GM23338 (cell line): ENCODE data around the gene LUC7L2. TPM values are rescaled to one million over a fixed set of nuclear protein-coding genes. Genes with fewer than 3 reads are reported as not detected.

Source experiments
- ATAC-seq: fragments of 200-7000 bp; cut with Tn5 transposase; 3 replicates; pipeline ENCODE4 v1.9.1; 2020
- DNase-seq: peaks from one replicate; pipeline ENCODE4 v3.0.0-alpha.2; 2015; ENCODE audit warnings: low spot score
- H2AFZ ChIP-seq: fragments of 200-600 bp; sonication (generic); 2 replicates; pipeline ENCODE4 v1.8.0; 2016; ENCODE audit warnings: antibody characterized with exemption, mild to moderate bottlenecking, moderate library complexity
- H3F3A ChIP-seq: fragments of 200-600 bp; sonication (generic); replicated peaks from 2 replicates; pipeline ENCODE4 v1.8.0; 2017; ENCODE audit warnings: antibody characterized with exemption, mixed run types, low read depth
- H3K27ac ChIP-seq: fragments of 200-600 bp; sonication (generic); 2 replicates; pipeline ENCODE4 v1.6.1; 2016; ENCODE audit warnings: low read depth
- H3K27me3 ChIP-seq: fragments of 200-600 bp; sonication (generic); 2 replicates; pipeline ENCODE4 v1.8.0; 2016; ENCODE audit warnings: mild to moderate bottlenecking, mixed run types, moderate library complexity; ENCODE audit not compliant: insufficient read depth
- H3K36me3 ChIP-seq: fragments of 200-600 bp; sonication (generic); 2 replicates; pipeline ENCODE4 v1.8.0; 2016; ENCODE audit warnings: mild to moderate bottlenecking; ENCODE audit not compliant: insufficient read depth
- H3K4me1 ChIP-seq: fragments of 200-600 bp; sonication (generic); 2 replicates; pipeline ENCODE4 v1.8.0; 2016; ENCODE audit warnings: mild to moderate bottlenecking, moderate library complexity; ENCODE audit not compliant: insufficient read depth
- H3K4me2 ChIP-seq: fragments of 200-600 bp; sonication (generic); 2 replicates; pipeline ENCODE4 v1.7.1; 2017; ENCODE audit warnings: mixed run types
- H3K4me3 ChIP-seq: fragments of 200-600 bp; sonication (generic); 2 replicates; pipeline ENCODE4 v1.6.1; 2016; ENCODE audit warnings: mixed run types
- H3K79me2 ChIP-seq: fragments of 200-600 bp; sonication (generic); replicated peaks from 2 replicates; pipeline ENCODE4 v1.8.0; 2017; ENCODE audit warnings: mild to moderate bottlenecking; ENCODE audit not compliant: insufficient read depth
- H3K9me2 ChIP-seq: fragments of 200-600 bp; sonication (generic); 2 replicates; pipeline ENCODE4 v1.8.0; 2017; ENCODE audit not compliant: insufficient read depth
- H4K20me1 ChIP-seq: fragments of 200-600 bp; sonication (generic); replicated peaks from 2 replicates; pipeline ENCODE4 v1.8.0; 2017; ENCODE audit warnings: mild to moderate bottlenecking; ENCODE audit not compliant: insufficient read depth
- H3K27ac Mint-ChIP-seq: 2 replicates; pipeline ENCODE4 v1.8.0; 2020; ENCODE audit warnings: inconsistent platforms, mild to moderate bottlenecking, moderate library complexity, mixed read lengths
- H3K27me3 Mint-ChIP-seq: 3 replicates; pipeline ENCODE4 v1.8.0; 2022; ENCODE audit warnings: low read depth, mild to moderate bottlenecking, moderate library complexity, mixed read lengths, inconsistent platforms; ENCODE audit not compliant: insufficient read depth, poor library complexity
- H3K36me3 Mint-ChIP-seq: 3 replicates; pipeline ENCODE4 v1.8.0; 2021; ENCODE audit warnings: low read depth, mild to moderate bottlenecking, inconsistent platforms, moderate library complexity, mixed read lengths
- H3K4me1 Mint-ChIP-seq: 3 replicates; pipeline ENCODE4 v1.8.0; 2020; ENCODE audit warnings: mild to moderate bottlenecking, inconsistent platforms, mixed read lengths
- H3K4me3 Mint-ChIP-seq: 3 replicates; pipeline ENCODE4 v1.8.0; 2021; ENCODE audit warnings: moderate library complexity, mild to moderate bottlenecking, inconsistent platforms, mixed read lengths
- H3K9me3 Mint-ChIP-seq: 3 replicates; pipeline ENCODE4 v1.8.0; 2020; ENCODE audit warnings: moderate library complexity, mild to moderate bottlenecking, inconsistent platforms, mixed read lengths
- CREB1 ChIP-seq: fragments of 250-450 bp; sonication (Bioruptor Pico); IDR thresholded peaks from 2 replicates; pipeline ENCODE4 v1.5.0; 2020; ENCODE audit warnings: low read depth, mild to moderate bottlenecking, moderate library complexity
- EZH2 ChIP-seq: fragments of 200-600 bp; sonication (generic); IDR thresholded peaks from one replicate; pipeline ENCODE4 v1.8.0; 2017; ENCODE audit warnings: antibody characterized with exemption, mild to moderate bottlenecking, low read depth; ENCODE audit not compliant: unreplicated experiment
- EZH2phosphoT487 ChIP-seq: fragments of 200-600 bp; sonication (generic); IDR thresholded peaks from one replicate; pipeline ENCODE4 v1.8.1; 2018; ENCODE audit warnings: antibody characterized with exemption; ENCODE audit not compliant: unreplicated experiment
- JUNB ChIP-seq: IDR thresholded peaks from one replicate; pipeline ENCODE4 v1.6.1; 2016; ENCODE audit warnings: antibody characterized with exemption; ENCODE audit not compliant: unreplicated experiment
- NANOG ChIP-seq: IDR thresholded peaks from 2 replicates; pipeline ENCODE4 v1.6.1; 2016; ENCODE audit warnings: antibody characterized with exemption, borderline replicate concordance
- STAT1 ChIP-seq: IDR thresholded peaks from one replicate; pipeline ENCODE4 v1.6.1; 2016; ENCODE audit warnings: antibody characterized with exemption; ENCODE audit not compliant: unreplicated experiment
- ZNF114 ChIP-seq: fragments of 250-450 bp; sonication (Bioruptor Pico); IDR thresholded peaks from 2 replicates; pipeline ENCODE4 v1.5.0; 2020; ENCODE audit warnings: mild to moderate bottlenecking, moderate library complexity
- polyA plus RNA-seq: library from polyadenylated mRNA; unstranded; fragments of >200 nt; fragmentation: Nextera tagmentation; extraction: Ambion mirVana; gene quantifications from 2 replicates; pipeline ENCODE4 v1.2.1, GENCODE V29; 2016
- total RNA-seq: library from RNA; depleted of rRNA; stranded (reverse); fragments of >200 nt; shearing (Covaris generic); gene quantifications from 2 replicates; pipeline ENCODE4 v1.2.3, GENCODE V29; 2014
- TF ChIP-seq, protein P1 (sequence below): IDR thresholded peaks from one replicate; pipeline ENCODE4 v1.6.1; 2018; ENCODE audit warnings: antibody characterized with exemption; ENCODE audit not compliant: unreplicated experiment
- TF ChIP-seq, protein P2 (sequence below), 2 experiments: fragments of 200-600 bp in 1 of 2; sonication (generic) in 1 of 2; conservative IDR thresholded peaks; 2 replicates each; pipeline versions ENCODE4 v1.5.1 to v1.6.1; 2016 to 2017; ENCODE audit warnings: antibody characterized with exemption in 2 of 2, low read depth in 2 of 2, mild to moderate bottlenecking in 2 of 2, moderate library complexity in 1 of 2

Gene LUC7L2
- total and polyA plus RNA-seq, 2 experiments from 2014 or later: 40.3 to 57.3 TPM

DNA sequence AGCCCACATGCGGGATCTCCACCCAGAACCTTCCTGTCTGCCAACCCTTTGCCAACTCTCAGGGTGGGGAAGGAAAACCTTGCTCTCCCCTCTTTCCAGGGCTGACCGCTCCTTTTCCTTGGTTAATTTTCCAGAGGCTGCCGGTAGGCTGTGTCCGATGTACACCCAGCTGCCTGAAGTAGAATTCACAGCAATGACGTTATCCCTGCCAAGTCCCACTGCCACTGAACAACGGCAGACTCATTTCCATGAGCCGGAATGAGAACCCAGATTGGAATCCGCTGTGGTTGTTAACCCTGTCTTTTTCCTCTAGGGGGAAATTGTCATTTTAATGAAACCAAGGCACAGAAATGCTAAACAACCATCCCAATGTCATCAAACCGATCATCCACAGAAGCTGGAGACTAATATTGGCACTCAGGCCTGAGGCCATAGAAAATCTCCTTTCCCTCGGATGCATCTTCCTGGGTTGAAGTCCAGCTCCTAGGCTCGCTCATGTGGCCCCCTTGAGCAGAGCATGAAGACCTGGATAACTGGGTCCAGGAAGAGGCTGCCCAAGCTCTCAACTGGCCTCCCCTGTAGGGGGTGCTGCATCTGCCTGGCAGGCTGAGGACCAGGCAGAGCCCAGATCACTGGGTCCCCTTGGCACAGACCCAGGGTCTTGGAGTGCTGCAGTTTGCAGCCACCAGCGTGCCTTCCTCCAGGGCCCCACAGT is 93.4 kb downstream of the LUC7L2 start:
- Histone ChIP-seq H3K27me3 (no peaks in the 10 kb centered on the region), H2AFZ (no peak overlapping the region), H4K20me1 (no peaks in the 10 kb centered on the region), H3F3A (no peaks in the 10 kb centered on the region), H3K27ac (no peak overlapping the region; the same call in 1 of the 2 replicates), H3K9me2 (no peaks in the 10 kb centered on the region), H3K4me2 (no peak overlapping the region), H3K4me3 (no peak overlapping the region), H3K79me2 (no peaks in the 10 kb centered on the region), H3K36me3 (peaks cover 4% of the 10 kb centered on the region; the same call in 1 of the 2 replicates), H3K4me1 (peaks cover 7% of the 10 kb centered on the region)
- peaks cover 11% of the 10 kb centered on the region for H3K27me3 Mint-ChIP-seq
- peak; percentile 79 for ATAC-seq
- peaks cover 8% of the 10 kb centered on the region; the same call in 1 of the 3 replicates for H3K36me3 Mint-ChIP-seq
- TF ChIP-seq STAT1: no peak
- no peak for TF ChIP-seq CREB1 (CRISPR knock-in tag)
- TF ChIP-seq EZH2: no peak
- no peak for TF ChIP-seq ZNF114
- TF ChIP-seq EZH2phosphoT487: no peak
- no peak for TF ChIP-seq JUNB
- TF ChIP-seq NANOG: no peak
- TF ChIP-seq, protein P1, sequence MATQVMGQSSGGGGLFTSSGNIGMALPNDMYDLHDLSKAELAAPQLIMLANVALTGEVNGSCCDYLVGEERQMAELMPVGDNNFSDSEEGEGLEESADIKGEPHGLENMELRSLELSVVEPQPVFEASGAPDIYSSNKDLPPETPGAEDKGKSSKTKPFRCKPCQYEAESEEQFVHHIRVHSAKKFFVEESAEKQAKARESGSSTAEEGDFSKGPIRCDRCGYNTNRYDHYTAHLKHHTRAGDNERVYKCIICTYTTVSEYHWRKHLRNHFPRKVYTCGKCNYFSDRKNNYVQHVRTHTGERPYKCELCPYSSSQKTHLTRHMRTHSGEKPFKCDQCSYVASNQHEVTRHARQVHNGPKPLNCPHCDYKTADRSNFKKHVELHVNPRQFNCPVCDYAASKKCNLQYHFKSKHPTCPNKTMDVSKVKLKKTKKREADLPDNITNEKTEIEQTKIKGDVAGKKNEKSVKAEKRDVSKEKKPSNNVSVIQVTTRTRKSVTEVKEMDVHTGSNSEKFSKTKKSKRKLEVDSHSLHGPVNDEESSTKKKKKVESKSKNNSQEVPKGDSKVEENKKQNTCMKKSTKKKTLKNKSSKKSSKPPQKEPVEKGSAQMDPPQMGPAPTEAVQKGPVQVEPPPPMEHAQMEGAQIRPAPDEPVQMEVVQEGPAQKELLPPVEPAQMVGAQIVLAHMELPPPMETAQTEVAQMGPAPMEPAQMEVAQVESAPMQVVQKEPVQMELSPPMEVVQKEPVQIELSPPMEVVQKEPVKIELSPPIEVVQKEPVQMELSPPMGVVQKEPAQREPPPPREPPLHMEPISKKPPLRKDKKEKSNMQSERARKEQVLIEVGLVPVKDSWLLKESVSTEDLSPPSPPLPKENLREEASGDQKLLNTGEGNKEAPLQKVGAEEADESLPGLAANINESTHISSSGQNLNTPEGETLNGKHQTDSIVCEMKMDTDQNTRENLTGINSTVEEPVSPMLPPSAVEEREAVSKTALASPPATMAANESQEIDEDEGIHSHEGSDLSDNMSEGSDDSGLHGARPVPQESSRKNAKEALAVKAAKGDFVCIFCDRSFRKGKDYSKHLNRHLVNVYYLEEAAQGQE: no peak
- TF ChIP-seq, protein P2, sequence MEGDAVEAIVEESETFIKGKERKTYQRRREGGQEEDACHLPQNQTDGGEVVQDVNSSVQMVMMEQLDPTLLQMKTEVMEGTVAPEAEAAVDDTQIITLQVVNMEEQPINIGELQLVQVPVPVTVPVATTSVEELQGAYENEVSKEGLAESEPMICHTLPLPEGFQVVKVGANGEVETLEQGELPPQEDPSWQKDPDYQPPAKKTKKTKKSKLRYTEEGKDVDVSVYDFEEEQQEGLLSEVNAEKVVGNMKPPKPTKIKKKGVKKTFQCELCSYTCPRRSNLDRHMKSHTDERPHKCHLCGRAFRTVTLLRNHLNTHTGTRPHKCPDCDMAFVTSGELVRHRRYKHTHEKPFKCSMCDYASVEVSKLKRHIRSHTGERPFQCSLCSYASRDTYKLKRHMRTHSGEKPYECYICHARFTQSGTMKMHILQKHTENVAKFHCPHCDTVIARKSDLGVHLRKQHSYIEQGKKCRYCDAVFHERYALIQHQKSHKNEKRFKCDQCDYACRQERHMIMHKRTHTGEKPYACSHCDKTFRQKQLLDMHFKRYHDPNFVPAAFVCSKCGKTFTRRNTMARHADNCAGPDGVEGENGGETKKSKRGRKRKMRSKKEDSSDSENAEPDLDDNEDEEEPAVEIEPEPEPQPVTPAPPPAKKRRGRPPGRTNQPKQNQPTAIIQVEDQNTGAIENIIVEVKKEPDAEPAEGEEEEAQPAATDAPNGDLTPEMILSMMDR (conservative IDR thresholded peaks at IDR 0.05; ENCODE audit: low read depth in 2 of 2): peak; percentile 62 to 67
- peak overlapping the region; percentile 60; the same call in 1 of the 2 replicates for H3K27ac Mint-ChIP-seq
- DNase-seq: peak; percentile 54
- H3K4me1 Mint-ChIP-seq: peaks cover 9% of the 10 kb centered on the region
- no peak overlapping the region for H3K4me3 Mint-ChIP-seq
- H3K9me3 Mint-ChIP-seq: no peaks in the 10 kb centered on the region
